ENCODE measurements around the gene SEMA6C. TPM values are rescaled to one million over a fixed set of nuclear protein-coding genes. Genes with fewer than 3 reads are reported as not detected.

The SEMA6C gene
- total RNA-seq, 1 donor from 2014 or later = 14.9 TPM

- peak in 1 of 2 experiments; percentile 48 for DNase-seq (ENCODE audit: low spot score in 2 of 2, unreplicated experiment in 2 of 2)
- Mint-ChIP-seq H3K4me3 (peak overlapping the region; percentile 98), H3K9me3 (no peaks in the 10 kb centered on the region), H3K36me3 (peaks cover 18% of the 10 kb centered on the region), H3K27me3 (ENCODE audit: low read depth) (peaks cover 2% of the 10 kb centered on the region), H3K27ac (peak overlapping the region; percentile 98), H3K4me1 (peaks cover 22% of the 10 kb centered on the region)
- TF ChIP-seq, protein P1, sequence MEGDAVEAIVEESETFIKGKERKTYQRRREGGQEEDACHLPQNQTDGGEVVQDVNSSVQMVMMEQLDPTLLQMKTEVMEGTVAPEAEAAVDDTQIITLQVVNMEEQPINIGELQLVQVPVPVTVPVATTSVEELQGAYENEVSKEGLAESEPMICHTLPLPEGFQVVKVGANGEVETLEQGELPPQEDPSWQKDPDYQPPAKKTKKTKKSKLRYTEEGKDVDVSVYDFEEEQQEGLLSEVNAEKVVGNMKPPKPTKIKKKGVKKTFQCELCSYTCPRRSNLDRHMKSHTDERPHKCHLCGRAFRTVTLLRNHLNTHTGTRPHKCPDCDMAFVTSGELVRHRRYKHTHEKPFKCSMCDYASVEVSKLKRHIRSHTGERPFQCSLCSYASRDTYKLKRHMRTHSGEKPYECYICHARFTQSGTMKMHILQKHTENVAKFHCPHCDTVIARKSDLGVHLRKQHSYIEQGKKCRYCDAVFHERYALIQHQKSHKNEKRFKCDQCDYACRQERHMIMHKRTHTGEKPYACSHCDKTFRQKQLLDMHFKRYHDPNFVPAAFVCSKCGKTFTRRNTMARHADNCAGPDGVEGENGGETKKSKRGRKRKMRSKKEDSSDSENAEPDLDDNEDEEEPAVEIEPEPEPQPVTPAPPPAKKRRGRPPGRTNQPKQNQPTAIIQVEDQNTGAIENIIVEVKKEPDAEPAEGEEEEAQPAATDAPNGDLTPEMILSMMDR (IDR thresholded peaks at IDR 0.05; ENCODE audit: unreplicated experiment) = no peak
Observed at GRCh38 chr1:151165281-151165737, 18.9 kb upstream of the SEMA6C start.

DNA sequence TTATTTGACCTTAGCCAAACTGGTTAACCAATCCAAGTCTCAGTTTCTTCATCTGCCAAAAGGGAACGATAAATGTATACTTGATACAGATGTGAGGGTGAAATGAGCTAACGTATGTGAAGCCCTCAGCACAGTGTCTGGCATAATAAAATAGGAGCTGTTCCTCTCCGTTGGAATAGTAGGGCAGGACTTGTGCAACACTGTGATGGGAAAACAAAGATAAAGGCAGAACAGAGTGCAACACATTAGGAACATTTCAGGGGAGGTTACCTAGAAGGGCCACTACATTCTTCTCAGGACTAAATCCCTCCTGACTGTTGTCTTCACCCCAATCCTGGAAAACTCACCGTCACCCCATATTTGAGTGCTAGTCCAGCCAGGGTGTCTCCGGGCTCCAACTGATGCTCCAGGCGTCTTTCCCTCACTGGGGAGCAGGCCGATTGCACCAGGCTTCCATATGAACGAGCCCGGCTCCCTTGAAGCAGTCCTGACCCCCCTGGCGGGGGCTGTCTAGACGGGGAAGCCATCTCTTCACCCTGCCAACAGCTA lies 18.4 kb upstream of the SEMA6C start:
- TF ChIP-seq, protein P1 (IDR thresholded peaks at IDR 0.05; ENCODE audit: unreplicated experiment) = no peak
- H3K4me3 Mint-ChIP-seq = peak overlapping the region; percentile 98

GRCh38 chr1:151159373-151159772 lies 12.9 kb upstream of the SEMA6C start:
- Mint-ChIP-seq H3K4me1 (peaks cover 4% of the 10 kb centered on the region), H3K27ac (no peak overlapping the region)

More for the DNA sequence above, 18.4 kb upstream of the SEMA6C start:
- H3K27me3 Mint-ChIP-seq (ENCODE audit: low read depth) = peaks cover 2% of the 10 kb centered on the region
- no peaks in the 10 kb centered on the region for H3K9me3 Mint-ChIP-seq
- H3K27ac Mint-ChIP-seq = peak overlapping the region; percentile 98
- peaks cover 22% of the 10 kb centered on the region for H3K4me1 Mint-ChIP-seq
- H3K36me3 Mint-ChIP-seq = peaks cover 16% of the 10 kb centered on the region
- no peak for DNase-seq (ENCODE audit: low spot score in 2 of 2, unreplicated experiment in 2 of 2)

DNA sequence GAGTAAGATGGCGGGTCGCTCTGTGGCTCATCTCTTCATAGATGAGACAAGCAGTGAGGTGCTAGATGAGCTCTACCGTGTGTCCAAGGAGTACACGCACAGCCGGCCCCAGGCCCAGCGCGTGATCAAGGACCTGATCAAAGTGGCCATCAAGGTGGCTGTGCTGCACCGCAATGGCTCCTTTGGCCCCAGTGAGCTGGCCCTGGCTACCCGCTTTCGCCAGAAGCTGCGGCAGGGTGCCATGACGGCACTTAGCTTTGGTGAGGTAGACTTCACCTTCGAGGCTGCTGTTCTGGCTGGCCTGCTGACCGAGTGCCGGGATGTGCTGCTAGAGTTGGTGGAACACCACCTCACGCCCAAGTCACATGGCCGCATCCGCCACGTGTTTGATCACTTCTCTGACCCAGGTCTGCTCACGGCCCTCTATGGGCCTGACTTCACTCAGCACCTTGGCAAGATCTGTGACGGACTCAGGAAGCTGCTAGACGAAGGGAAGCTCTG lies 12.4 kb upstream of the SEMA6C start:
- DNase-seq (ENCODE audit: low spot score in 2 of 2, unreplicated experiment in 2 of 2) = no peak
- peaks cover 27% of the 10 kb centered on the region for H3K36me3 Mint-ChIP-seq
- no peak overlapping the region for H3K4me3 Mint-ChIP-seq
- no peak overlapping the region for H3K27ac Mint-ChIP-seq
- no peaks in the 10 kb centered on the region for H3K9me3 Mint-ChIP-seq
- TF ChIP-seq, protein P1 (IDR thresholded peaks at IDR 0.05; ENCODE audit: unreplicated experiment) = no peak
- no peaks in the 10 kb centered on the region for H3K4me1 Mint-ChIP-seq
- no peaks in the 10 kb centered on the region for H3K27me3 Mint-ChIP-seq (ENCODE audit: low read depth)

More at GRCh38 chr1:151159373-151159772, 12.9 kb upstream of the SEMA6C start:
- no peaks in the 10 kb centered on the region for H3K9me3 Mint-ChIP-seq
- no peaks in the 10 kb centered on the region for H3K27me3 Mint-ChIP-seq (ENCODE audit: low read depth)
- no peak overlapping the region for H3K4me3 Mint-ChIP-seq
- TF ChIP-seq, protein P1 (IDR thresholded peaks at IDR 0.05; ENCODE audit: unreplicated experiment) = no peak
- DNase-seq (ENCODE audit: low spot score in 2 of 2, unreplicated experiment in 2 of 2) = no peak
- H3K36me3 Mint-ChIP-seq = peaks cover 25% of the 10 kb centered on the region

DNA sequence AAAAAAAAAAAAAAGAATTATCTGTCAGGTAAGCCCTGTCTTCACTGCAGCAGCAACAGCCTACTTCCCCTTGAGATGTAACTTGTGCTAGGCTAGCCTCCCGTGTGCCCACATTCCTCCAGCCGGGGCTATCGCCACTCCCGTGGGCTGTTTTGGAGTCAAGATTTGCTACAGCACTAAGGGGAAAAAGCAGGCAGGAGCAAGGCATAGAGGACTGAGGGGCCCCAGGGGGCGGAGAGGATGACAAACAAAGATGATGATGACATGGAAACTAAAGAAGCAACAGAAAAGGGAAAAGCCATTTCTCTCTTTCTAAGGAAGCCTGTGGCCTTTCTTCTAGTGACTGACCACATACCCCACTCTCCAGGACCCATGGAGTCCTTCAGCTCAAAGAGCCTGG lies 11.9 kb upstream of the SEMA6C start:
- DNase-seq (ENCODE audit: low spot score in 2 of 2, unreplicated experiment in 2 of 2) = no peak
- Mint-ChIP-seq H3K4me1 (no peaks in the 10 kb centered on the region), H3K36me3 (peaks cover 27% of the 10 kb centered on the region), H3K27me3 (ENCODE audit: low read depth) (no peaks in the 10 kb centered on the region), H3K27ac (no peak overlapping the region), H3K9me3 (no peaks in the 10 kb centered on the region), H3K4me3 (no peak overlapping the region)
- TF ChIP-seq, protein P1 (IDR thresholded peaks at IDR 0.05; ENCODE audit: unreplicated experiment) = no peak

All from mesothelial cell of epicardium (in vitro differentiated cells).